T-helper 17 cell (primary cell): ENCODE measurements around the gene NKD1. TPM values are rescaled to one million over a fixed set of nuclear protein-coding genes. Genes with fewer than 3 reads are reported as not detected.
"Not testable (repeated sequence)": the region's sequence is repeated elsewhere in the genome, so short reads cannot be mapped to it uniquely, and the experiment has no call there.

Experiments
- ATAC-seq: fragments of 150-1000 bp; cut with Tn5 transposase; 2 replicates; pipeline ENCODE4 v1.10.0; 2021; ENCODE audit warnings: mild to moderate bottlenecking, moderate library complexity
- DNase-seq, 3 donors: peaks; one replicate each; pipeline versions ENCODE4 v3.0.0 to v3.0.0-alpha.2; 2020 to 2021
- H3K9me3 ChIP-seq: one replicate; pipeline ENCODE4 v1.7.0; 2013; ENCODE audit warnings: low read length, mild to moderate bottlenecking; ENCODE audit not compliant: control insufficient read depth, poor library complexity, severe bottlenecking
- H3K27ac Mint-ChIP-seq: one replicate; pipeline ENCODE4 v1.8.0; 2022; ENCODE audit warnings: mild to moderate bottlenecking, moderate library complexity, mixed read lengths
- H3K27me3 Mint-ChIP-seq: one replicate; pipeline ENCODE4 v1.8.0; 2022; ENCODE audit warnings: mixed read lengths
- H3K36me3 Mint-ChIP-seq: one replicate; pipeline ENCODE4 v1.8.0; 2022; ENCODE audit warnings: low read depth, mixed read lengths
- H3K4me1 Mint-ChIP-seq: one replicate; pipeline ENCODE4 v1.8.0; 2022; ENCODE audit warnings: mild to moderate bottlenecking, mixed read lengths
- H3K4me3 Mint-ChIP-seq: one replicate; pipeline ENCODE4 v1.8.0; 2022; ENCODE audit warnings: mild to moderate bottlenecking, moderate library complexity, mixed read lengths
- total RNA-seq, 4 donors: library from RNA in 2 of 4; stranded (reverse) in 2 of 4; gene quantifications; one replicate each; pipeline ENCODE4 v1.2.3 and lab custom pipeline; 2022 to 2026

NKD1 gene, protein sequence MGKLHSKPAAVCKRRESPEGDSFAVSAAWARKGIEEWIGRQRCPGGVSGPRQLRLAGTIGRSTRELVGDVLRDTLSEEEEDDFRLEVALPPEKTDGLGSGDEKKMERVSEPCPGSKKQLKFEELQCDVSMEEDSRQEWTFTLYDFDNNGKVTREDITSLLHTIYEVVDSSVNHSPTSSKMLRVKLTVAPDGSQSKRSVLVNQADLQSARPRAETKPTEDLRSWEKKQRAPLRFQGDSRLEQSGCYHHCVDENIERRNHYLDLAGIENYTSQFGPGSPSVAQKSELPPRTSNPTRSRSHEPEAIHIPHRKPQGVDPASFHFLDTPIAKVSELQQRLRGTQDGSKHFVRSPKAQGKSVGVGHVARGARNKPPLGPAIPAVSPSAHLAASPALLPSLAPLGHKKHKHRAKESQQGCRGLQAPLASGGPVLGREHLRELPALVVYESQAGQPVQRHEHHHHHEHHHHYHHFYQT
- total RNA-seq (1 to 10 TPM; 1.5 to 2.8 TPM), total RNA-seq (lab: John Stamatoyannopoulos, UW) (6.8 to 48.6 reads per million in 2 donors)

DNA sequence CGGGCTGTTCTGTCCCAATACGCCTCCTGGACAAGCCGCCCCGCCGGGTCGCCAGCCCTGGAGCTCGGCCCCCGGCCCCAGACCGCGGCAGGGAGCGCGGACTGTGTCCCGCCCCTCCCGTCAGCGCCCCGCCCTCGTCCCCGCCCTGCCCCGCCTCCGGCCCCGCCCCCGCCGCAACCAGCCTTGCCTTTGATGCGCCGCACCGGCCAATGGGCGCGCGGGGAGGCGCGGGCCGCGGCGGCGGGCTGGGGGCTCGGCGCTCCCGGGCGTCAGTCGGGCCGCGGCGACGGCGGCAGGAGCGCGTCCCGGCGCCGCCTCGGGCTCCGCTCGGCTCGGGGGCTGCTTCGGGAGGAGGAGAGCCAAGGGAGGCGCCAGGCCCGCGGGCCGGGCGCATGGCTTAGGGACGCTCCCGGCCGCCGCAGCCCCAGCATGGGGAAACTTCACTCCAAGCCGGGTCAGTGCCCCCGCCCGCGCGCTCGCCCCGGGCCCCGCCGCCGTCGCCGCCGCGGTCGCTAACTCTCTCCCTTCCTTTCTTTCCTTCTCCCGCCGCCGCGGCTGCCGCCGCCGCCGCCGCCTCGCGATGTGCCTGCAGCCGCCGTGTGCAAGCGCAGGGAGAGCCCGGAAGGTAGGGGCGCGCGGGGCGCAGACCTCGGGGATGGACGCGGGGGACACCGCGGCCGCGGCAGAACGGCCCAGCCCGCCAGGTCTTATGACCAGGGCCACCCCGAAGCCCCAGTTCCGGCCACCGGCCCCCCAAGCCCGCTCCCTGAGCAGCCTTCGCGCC is at the start of gene NKD1:
NKD1 (plus strand) TSS at position 272 of the 784 bp plus-strand sequence; CDS start at position 430, 158 bp downstream.
- ATAC-seq (peak; percentile 74), DNase-seq (peak; percentile 61 to 75 (median 73))
- Mint-ChIP-seq H3K36me3 (peaks cover 3% of the 10 kb centered on the region), H3K4me3 (peak within 1 kb of the TSS; percentile 96), H3K27ac (peak within 1 kb of the TSS; percentile 90), H3K4me1 (peaks cover 18% of the 10 kb centered on the region), H3K27me3 (no peaks in the 10 kb centered on the region)
- no peaks in the 10 kb centered on the region for H3K9me3 ChIP-seq

DNA sequence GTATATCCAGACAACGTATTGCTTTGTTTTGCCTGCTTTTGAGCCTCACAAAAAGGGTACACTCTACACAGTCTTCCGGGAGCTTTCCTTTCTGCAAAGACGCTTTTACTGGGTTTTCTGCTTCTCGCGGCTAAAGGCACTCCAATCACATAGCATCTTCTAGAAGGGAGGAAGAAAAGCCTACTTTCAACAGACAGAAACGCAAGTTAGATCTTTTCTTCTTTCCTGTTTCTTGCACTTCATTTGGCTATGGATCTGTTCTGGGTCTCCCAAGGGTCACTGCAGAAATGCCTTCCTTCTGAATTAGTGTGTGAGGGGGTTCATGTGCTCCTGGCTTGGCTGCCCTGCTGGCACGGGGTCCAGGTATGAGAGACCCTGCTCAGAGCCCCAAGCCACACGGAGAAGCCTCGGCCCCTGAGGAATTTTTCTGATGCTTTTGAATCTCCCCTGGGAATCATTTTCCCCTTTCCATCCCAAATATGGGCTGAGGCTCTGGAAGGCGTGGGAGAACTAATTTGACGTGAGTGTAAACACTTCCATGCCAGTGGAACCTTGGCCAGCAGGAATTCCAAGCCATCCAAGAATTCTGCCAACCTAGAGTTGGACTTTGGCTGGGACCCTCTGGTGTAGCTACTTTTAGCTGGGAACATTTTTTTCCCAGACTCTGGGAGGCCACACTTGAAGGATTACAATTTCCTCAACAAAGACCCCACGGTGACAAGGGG is 49.6 kb upstream of the NKD1 start:
- Mint-ChIP-seq H3K27ac (no peak overlapping the region), H3K27me3 (no peaks in the 10 kb centered on the region), H3K36me3 (peaks cover 2% of the 10 kb centered on the region), H3K4me1 (no peaks in the 10 kb centered on the region), H3K4me3 (no peak overlapping the region)
- no peak for DNase-seq
- no peaks in the 10 kb centered on the region for H3K9me3 ChIP-seq
- no peak for ATAC-seq

DNA sequence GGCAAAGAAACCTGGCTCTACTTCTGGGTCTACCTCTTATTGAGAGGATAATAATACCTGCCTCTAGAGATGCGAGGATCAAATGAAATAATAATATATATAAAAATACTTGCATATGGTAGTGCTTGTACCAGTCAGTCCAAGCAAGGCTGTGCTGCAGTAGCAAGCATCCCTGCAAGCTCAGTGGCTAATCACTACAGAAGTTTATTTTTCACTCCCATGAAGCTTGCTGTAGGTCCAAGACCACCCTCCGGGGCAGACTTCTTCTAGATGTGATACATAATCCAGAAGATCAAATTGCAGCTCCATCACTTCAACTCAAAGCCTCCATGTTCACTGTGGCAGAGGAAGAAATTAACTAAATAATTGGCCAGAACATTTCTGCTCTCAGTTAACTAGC is 48.9 kb upstream of the NKD1 start:
- DNase-seq (no peak), ATAC-seq (no peak)
- Mint-ChIP-seq H3K4me1 (no peaks in the 10 kb centered on the region), H3K27ac (no peak overlapping the region), H3K36me3 (peaks cover 2% of the 10 kb centered on the region), H3K27me3 (no peaks in the 10 kb centered on the region), H3K4me3 (no peak overlapping the region)
- H3K9me3 ChIP-seq: no peaks in the 10 kb centered on the region

DNA sequence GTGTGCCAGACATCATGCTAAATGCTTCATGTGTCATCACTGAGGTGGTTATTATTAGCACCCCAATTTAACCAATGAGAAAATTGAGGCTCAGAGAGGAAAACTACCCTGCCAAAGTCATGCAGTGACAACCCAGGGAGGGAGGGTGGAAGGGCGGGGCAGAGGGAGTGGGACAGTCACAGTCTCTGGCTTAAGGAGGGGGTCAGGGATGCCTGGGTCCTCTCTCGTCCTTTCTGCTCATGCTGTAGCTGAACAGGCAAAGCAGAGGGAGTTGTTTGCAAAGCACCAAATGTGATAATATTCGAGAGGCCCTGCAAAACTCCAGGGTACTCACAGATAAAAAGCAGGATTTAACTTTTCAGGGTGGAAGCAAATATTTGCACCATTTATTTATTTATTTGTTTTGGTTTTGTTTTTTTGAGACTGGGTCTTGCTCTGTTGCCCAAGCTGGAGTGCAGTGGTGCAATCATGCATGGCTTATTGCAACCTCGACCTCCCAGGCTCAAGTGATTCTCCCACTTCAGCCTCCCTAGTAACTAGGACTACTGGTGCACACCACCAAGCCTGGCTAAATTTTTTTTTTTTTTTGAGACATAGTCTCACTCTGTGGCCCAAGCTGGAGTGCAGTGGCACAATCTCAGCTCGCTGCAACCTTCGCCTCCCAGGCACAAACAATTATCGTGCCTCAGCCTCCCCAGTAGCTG is 47.9 kb upstream of the NKD1 start:
- DNase-seq (no peak), ATAC-seq (no peak)
- Mint-ChIP-seq H3K27ac (no peak overlapping the region), H3K36me3 (no peaks in the 10 kb centered on the region), H3K4me1 (no peaks in the 10 kb centered on the region), H3K27me3 (no peaks in the 10 kb centered on the region), H3K4me3 (no peak overlapping the region)
- no peaks in the 10 kb centered on the region for H3K9me3 ChIP-seq

GRCh38 chr16:50501251-50501650 is 46.9 kb upstream of the NKD1 start:
- no peak overlapping the region for H3K27ac Mint-ChIP-seq
- DNase-seq (no peak), ATAC-seq (no peak)
- H3K4me3 Mint-ChIP-seq: no peak overlapping the region
- no peaks in the 10 kb centered on the region for H3K36me3 Mint-ChIP-seq
- H3K27me3 Mint-ChIP-seq: no peaks in the 10 kb centered on the region
- no peaks in the 10 kb centered on the region for H3K4me1 Mint-ChIP-seq
- no peaks in the 10 kb centered on the region for H3K9me3 ChIP-seq

DNA sequence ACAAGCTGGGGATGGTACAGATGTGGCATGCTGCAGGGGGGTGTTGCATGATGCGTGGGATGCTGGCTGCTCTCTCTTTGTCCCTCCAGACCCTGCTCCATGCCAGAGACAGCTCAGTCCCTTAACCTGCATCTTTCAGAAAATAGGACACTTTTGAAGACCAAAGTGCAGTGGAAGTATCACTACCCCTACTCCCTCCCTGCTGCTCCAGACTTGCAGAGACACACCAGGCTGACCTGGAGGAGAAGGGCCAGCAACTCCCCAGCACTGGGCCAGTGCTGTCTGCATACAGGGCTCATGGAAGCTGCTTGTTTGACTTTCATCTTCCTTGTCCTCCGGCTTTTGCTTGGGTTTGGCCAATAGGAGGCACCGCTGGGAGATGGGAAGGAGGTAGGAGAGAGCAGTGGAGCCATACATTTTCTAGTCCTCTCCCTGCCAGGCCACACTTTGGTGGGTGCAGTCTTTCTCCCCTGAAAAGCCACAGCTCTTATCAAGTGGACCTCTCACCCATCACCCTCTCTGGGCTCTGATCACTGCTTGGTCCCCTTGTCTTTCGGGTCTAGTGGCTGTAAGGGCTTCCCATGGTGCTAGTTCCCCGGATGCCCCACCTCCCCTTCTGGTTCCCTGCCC is 46.1 kb upstream of the NKD1 start:
- Mint-ChIP-seq H3K4me1 (no peaks in the 10 kb centered on the region), H3K27me3 (no peaks in the 10 kb centered on the region), H3K27ac (no peak overlapping the region), H3K36me3 (no peaks in the 10 kb centered on the region), H3K4me3 (no peak overlapping the region)
- ATAC-seq (no peak), DNase-seq (no peak)
- H3K9me3 ChIP-seq: no peaks in the 10 kb centered on the region

- ATAC-seq: no peak
- H3K9me3 ChIP-seq: no peaks in the 10 kb centered on the region
- no peak overlapping the region for H3K27ac Mint-ChIP-seq
- no peak for DNase-seq
- H3K4me1 Mint-ChIP-seq: no peaks in the 10 kb centered on the region
- H3K36me3 Mint-ChIP-seq: no peaks in the 10 kb centered on the region
- H3K4me3 Mint-ChIP-seq: no peak overlapping the region
- H3K27me3 Mint-ChIP-seq: no peaks in the 10 kb centered on the region
Measured at GRCh38 chr16:50502616-50503011, 45.6 kb upstream of the NKD1 start.

GRCh38 chr16:50503868-50504531 is 44.2 kb upstream of the NKD1 start:
- not testable (repeated sequence) for H3K4me1 Mint-ChIP-seq, H3K27ac Mint-ChIP-seq, H3K27me3 Mint-ChIP-seq, H3K4me3 Mint-ChIP-seq, H3K36me3 Mint-ChIP-seq, ATAC-seq, H3K9me3 ChIP-seq, DNase-seq

DNA sequence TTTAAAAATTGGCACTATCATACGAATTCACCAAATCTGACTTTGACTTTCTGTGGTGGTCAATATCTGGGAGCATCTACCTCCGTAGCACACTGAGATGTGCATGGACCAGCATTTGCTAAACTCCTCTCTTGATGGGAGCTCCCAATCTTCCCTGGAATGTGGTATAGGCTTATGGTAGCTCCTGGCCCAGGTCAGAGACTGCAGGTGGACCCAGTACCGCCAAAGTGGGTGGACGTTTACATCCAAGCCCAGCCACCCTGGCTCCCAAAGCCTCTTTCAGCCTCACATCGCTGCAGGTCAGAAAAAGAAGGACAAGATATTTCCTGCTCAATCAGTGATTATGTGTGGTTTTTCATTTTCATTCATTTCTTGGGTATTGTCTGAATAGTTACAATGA is 43.1 kb upstream of the NKD1 start:
- peaks cover under 1% of the 10 kb centered on the region for H3K36me3 Mint-ChIP-seq
- H3K27ac Mint-ChIP-seq: no peak overlapping the region
- no peaks in the 10 kb centered on the region for H3K9me3 ChIP-seq
- H3K4me3 Mint-ChIP-seq: no peak overlapping the region
- H3K4me1 Mint-ChIP-seq: peaks cover 4% of the 10 kb centered on the region
- no peaks in the 10 kb centered on the region for H3K27me3 Mint-ChIP-seq
- DNase-seq (no peak), ATAC-seq (no peak)

- no peaks in the 10 kb centered on the region for H3K9me3 ChIP-seq
Measured at GRCh38 chr16:50505714-50506542, 42.3 kb upstream of the NKD1 start.

DNA sequence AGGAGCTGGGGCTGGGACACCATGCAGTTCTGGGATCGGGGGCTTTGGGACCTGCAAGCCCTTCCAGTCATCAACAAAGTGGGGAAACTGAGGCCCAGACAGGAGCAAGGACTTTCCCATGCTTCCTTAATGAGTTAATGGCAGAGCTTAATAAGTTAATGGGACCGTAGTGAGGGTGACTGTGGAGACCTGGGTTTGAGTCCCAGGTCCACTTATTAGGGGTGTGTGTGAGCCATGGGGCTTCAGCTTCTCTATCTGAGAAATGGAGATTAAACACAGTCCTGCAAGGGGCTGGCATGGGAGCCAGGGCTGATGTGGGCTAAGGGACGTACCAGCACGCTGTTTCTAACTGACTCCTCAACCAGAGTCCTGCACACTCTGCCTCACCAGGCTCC is 41.7 kb upstream of the NKD1 start:
- DNase-seq: no peak
- H3K9me3 ChIP-seq: no peaks in the 10 kb centered on the region
- peaks cover 2% of the 10 kb centered on the region for H3K36me3 Mint-ChIP-seq
- H3K4me3 Mint-ChIP-seq: no peak overlapping the region
- H3K27ac Mint-ChIP-seq: no peak overlapping the region
- H3K27me3 Mint-ChIP-seq: no peaks in the 10 kb centered on the region
- H3K4me1 Mint-ChIP-seq: peaks cover 4% of the 10 kb centered on the region
- no peak for ATAC-seq

More at GRCh38 chr16:50505714-50506542, 42.3 kb upstream of the NKD1 start:
- H3K36me3 Mint-ChIP-seq: peaks cover 2% of the 10 kb centered on the region
- no peak overlapping the region for H3K27ac Mint-ChIP-seq
- H3K4me1 Mint-ChIP-seq: peaks cover 4% of the 10 kb centered on the region
- no peaks in the 10 kb centered on the region for H3K27me3 Mint-ChIP-seq
- DNase-seq: no peak
- no peak for ATAC-seq
- H3K4me3 Mint-ChIP-seq: no peak overlapping the region
